SH-SY5Y (cell line): ENCODE measurements around the gene PLA2G2D.

Experiments used
- GATA2 ChIP-seq: IDR thresholded peaks from 2 replicates; pipeline ENCODE4 v1.6.1; 2011; ENCODE audit warnings: mild to moderate bottlenecking, low read depth, low read length
- GATA3 ChIP-seq: IDR thresholded peaks from 2 replicates; pipeline ENCODE4 v1.6.1; 2011; ENCODE audit warnings: low read depth, mild to moderate bottlenecking, low read length, moderate library complexity

GRCh38 chr1:20090119-20090518 is 29.2 kb downstream of the PLA2G2D start:
- TF ChIP-seq GATA2 (no peak), GATA3 (no peak)
